T-helper 1 cell treated with Interleukin-12 subunit alpha and Interleukin-12 subunit beta and Interleukin-4 antibody, amounts not matched to agents 30 ng/mL and 1 ng/mL, for 36 hours (primary cell): ENCODE results near the gene MYOM3. TPM values are rescaled to one million over a fixed set of nuclear protein-coding genes. Genes with fewer than 3 reads are reported as not detected.

Experiments
- intact Hi-C: fragments of 100-400 bp; cut with micrococcal nuclease; formaldehyde crosslinking; loops from one replicate; pipeline ENCODE4 v1.15.1; 2024
- total RNA-seq: library from RNA; stranded (reverse); gene quantifications from 2 replicates; pipeline ENCODE4 v1.2.3, GENCODE V29; 2022

MYOM3 gene
- total RNA-seq = not detected in 2 replicates

DNA sequence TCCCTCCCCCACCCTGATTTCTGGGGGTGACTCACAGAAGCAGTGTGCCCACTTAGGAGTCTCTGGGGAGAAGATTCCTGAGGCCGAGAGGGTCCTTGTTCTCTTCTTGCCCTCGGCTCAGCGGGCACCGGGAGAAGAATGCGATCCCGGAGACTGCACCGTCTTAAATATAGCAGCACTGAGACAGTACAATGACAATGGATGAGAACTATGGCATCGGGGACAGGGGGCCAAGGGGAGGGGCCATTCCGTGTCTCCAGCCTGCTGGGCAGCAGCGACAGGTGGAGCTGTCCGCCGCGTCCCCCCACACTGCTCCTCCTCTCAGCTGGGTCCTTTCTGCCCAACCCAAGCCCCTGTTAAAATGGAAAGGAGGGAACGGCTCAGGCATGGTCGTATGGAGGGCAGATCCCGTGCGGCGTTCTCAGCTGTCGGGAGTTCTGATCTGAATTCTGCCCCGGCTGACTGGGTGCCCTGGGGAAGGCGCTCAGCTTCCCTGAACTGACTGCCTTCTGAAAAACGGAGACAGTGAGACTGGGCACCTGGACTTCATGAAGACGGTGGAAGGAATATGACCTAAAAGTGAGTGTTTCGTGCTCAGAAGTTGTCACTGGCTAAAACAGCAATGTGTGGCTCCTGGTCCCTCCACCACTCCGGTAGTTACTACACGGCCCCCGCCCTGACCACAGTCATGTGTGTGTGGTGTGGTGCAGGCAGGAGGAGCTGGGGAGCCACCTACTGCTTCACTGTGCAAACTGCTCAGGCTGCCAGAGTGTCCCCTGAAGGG, at the start of gene MYOM3:
Gene MYOM3 (minus strand): TSS at position 140 of the 784 bp plus-strand sequence. CDS start 3,499 bp downstream, outside the sequence.
- intact Hi-C loops = loop anchor here (1.0 kb wide), 1 partner anchor 42 kb away; no protein-coding TSS in a partner anchor

DNA sequence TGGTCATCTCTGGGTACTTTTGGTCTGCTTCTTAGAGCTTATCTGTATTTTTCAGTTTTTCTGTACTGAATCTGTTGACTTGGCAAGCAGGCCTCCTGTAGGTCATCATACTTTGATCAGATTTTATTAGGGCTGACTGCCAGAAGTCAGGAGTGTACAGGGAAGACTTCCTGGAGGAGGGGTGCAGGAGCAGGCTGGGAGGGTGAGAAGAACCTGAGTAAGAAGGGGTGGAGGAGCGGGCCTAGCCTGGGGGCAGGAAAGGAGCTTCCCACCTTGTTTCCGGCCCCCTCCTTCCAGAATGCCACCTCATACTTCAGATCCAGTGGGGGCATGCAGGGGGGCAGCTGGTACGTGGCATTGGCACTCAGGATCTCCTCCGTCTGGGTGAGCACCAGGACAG, 49.3 kb upstream of the MYOM3 start:
- intact Hi-C loops = no loop called here

DNA sequence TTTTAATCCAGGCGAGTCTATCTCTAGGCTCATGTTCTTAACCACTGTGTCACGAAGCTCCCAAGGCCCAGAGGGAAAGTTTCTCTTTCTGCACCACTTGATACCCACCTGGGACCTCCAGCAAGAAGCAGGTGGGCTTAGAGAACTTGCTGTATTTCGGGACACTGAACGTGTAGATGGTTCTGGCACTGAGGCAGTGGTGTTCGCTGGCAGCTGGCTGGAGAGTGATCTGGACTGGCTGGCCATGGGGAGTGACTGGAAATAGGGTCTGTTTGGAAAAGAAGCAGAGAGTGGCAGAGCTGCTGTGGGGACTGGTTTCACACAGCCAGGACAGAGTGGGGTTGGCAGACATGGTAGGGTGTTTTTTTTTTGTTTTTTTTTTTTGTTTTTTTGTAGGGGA, 47.4 kb upstream of the MYOM3 start:
- intact Hi-C loops = no loop called here

DNA sequence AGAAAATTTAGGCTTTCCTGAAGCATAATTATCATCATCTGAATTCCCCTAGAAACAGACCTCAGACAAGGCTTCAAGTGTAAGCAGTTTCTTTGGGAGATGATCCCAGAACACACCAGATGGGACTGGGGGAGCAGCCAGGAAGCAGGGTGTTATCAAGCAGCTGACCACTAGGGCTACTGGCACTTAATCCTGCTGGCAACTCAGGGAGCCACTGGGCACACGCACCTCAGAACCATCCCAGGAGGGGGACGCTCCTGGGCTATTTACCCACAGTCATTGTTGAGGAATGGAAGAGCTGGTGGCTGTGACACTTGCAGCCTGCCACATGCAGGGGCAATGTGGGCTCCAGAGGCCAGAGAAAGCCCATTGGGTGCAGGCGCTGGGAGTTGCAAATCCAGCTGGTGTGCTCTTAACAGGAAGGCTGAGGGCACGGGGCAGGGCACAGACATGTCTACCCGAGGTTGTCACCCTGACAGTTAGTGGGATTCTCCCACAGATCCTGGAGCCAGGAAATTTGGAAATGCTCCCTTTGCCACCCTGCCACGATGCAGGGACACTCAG, 46.1 kb upstream of the MYOM3 start:
- intact Hi-C loops = no loop called here

DNA sequence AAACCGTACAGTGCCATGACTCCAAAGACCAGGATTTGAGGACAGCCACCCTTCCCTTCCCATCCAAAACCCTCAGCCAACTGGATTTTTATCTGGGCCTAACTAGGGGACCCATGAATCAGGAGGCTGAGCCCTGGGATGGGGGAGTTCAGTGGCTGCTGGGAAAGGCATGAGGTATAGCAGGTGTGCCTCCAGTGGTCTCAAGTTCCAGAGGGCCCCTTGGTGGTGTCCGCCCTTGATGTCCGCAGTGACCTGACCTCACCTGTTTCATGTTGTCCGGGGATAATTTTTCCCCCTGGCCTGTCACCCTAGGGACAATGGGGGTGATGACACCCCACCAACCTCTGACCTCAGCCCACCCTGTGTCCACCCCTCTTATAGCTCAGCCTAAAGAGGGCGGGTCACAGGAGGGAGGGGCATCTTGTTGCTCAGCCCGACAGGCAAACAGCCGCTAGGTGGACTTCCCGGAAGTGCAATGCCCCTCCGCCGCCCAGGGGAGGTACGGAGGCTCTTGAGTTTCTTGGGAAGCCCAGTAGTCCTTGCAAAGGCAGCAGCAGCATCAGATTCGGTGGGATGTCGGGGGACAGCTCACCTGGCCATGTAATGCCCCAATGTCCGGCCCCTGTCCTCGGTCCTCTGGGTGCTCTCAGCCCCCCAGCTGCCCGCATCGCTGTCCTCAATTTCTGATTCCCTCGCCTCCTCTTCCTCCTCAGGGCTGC, 44.8 kb upstream of the MYOM3 start:
- intact Hi-C loops = no loop called here

DNA sequence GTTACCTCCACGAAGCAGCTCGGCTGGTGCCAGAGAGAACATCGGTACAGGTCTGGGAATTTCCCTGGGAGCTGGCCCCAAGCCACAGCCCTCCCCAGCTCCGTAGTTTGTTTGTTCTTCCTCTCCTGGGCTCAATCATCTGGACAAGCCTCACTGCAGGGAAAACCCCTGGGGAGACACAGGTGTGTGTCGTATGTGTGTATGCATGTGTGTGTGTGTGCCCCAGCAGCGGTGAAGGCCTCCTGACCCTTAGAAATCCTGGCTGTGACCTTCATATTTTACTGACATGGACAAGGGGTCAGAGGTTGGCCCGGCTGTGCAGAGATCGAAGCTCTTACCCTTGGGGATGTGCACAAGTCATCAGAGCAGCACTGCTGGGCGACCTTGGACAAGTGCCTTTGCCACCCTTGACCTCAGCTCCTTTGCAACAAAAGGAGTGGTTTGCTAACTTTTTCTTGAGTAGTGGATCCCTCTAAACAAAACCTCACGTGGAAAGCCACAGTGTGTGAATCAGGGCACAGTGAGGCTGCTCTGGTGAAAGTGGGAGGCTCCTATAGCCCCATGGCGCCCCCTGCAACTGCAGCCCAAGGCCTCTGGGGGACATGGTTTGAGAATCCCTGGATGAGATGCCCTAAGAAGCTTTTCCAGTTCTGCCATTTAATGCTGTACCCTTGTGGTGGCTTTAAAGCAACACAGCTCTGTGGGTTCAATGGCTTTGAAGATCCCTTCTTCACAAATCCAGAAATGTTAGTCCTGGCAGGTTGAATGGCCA, 43.3 kb upstream of the MYOM3 start:
- intact Hi-C loops = no loop called here

DNA sequence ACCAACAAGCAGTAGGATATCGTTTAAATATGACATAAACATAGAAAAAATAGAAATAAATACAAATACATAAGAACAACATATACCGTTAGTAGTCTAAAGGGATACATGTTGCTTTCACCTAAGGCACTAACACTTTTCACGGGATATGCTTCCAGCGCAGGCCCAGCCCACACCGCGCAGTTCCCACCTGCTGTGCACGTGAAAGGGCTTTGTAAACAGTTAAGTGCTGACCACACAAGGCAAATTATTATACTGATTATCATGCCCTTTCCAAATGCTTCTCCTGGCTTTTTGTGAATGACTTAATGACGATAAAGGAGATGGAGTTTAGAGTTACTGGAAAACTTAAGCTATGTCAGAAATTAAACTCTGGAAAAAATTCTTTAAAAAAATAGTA, 42.3 kb upstream of the MYOM3 start:
- intact Hi-C loops = no loop called here

DNA sequence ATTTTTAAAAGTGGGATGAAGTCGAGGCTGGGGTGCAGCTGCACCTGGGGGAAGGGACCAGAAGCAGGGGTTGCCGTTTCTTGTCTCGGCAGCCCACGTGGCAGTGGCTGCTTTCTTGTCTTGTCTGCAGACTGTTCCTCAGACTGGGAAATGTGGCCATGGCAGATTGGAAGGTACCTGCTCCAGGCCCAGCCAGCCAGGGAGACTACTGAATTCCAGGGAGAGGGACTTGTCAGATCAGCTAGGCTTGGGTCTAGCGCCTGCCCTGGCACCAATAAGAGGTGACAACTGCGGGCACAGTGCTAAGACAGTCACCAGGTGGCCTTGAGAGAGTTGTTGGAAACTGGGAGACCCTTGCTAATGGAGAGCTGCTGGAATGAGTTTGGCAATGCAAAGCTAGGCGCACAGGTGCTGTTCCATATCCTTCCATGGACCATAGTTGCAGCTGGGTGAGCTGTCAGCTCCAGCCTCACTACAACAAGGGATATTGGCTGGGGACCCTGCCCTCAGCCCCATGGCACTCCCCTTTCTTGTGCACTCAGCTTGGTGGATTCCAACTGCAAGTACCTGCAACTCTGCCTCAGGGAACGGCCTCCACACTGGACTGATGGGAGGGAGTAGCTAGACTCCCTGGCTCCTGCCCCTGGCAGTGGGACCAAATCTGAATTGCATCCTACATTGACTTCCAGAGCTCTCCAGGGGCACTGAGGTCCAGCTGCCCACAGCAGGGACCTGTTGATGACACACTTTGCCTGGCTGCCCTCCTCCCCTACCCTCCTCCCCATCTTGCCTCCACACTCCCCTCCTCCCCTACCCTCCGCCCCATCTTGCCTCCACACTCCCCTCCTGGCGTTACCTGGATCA, 40.9 kb upstream of the MYOM3 start:
- intact Hi-C loops = no loop called here

DNA sequence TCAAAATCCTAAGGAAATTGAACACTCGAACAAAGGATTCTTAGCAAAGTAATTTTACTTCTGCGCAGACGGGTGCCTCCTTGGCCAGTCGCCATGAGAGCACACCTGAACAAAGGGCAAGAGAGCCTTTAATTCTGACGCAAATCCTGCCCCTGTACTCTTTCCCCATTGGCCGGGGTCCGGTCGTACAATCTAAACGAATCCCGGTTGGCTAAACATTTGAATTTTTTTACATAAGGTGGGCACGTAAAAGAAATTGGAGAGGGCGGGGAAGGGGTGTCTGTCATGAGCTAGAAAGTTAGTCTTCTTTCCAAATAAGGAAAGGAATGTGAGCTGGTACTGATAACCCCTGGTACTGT, 39.2 kb upstream of the MYOM3 start:
- intact Hi-C loops = no loop called here

DNA sequence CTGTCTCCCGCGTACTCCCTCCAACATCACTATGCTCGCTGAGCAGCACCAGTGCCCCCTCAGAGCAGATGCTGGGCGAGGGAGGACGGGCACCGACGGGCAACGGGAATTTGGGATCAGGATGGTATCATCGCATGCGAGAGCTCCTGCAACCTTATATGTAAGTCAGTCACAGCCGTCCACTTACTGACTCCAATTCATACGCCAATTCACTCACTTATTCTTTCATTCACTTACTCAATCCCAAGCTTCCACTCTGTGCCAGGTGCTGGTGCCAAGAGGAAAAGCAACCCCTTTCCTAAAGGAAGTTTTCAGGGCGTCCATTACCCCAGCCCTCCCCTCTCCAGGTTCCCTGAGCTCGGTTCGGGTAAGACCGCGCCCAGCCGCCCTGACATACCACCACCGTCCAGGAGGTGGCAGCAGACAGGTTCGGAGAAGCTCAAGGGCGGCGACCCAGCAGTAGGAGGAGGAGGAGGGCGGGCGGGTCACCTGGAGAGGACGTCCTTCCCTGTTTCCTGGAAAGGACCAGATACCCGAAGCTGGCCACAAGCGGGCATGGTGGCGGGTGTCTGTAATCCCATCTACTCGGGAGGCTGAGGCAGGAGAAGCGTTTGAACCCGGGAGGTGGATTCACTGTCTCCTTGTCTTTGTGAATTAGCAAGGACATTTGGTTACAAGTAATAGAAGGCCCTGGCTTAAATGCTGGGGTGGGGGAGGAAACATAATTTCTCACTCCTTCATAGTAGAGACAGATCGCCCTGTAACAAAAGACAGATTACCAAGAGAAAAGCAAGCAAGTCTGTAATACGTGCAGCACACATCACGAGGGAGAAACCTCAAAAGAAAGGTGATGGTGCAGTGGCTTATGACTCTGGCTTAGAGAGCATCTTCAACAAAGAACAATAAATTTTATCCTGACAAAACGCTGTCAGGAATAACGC, 38.6 kb upstream of the MYOM3 start:
- intact Hi-C loops = loop anchor here (1.0 kb wide), 4 partner anchors 49 to 485 kb away; no protein-coding TSS in a partner anchor

DNA sequence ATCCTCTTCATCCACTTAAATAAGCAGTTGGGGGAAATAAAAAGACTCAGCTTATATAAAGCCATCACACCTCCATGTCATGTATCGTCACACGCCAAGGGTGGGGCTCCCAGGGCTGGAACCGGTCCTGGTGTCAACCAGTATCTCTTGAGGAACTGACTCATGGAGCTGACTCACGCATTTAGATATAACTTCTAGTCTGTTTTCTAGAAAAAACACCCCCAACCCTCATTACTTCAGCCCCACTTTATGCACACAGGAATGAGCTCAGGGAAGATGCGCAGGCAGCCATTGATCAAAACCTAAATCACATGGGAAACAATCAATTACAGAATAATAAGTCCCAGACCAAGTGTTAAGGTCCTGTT, 37.9 kb upstream of the MYOM3 start:
- intact Hi-C loops = loop anchor here (1.0 kb wide), 4 partner anchors 49 to 485 kb away; no protein-coding TSS in a partner anchor

DNA sequence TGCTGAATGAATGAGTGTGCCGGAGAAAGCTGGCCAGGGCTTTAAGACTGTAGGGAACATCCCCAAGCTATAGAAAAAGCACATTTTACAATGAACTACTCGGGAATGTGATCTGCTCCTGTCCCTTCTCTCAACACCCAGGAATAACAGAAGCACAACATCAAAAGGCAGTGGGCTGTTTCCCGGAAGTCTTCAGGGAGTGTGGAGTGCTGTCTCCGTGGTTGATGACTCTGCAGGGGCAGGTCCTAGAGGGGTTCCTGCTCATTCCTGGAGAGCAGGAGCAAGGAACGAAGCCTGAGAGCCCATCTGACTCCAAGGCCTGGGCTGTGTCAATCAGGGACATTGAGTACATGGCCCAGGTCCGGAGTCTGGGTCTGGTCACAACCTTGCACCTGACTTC, 35.9 kb upstream of the MYOM3 start:
- intact Hi-C loops = no loop called here

DNA sequence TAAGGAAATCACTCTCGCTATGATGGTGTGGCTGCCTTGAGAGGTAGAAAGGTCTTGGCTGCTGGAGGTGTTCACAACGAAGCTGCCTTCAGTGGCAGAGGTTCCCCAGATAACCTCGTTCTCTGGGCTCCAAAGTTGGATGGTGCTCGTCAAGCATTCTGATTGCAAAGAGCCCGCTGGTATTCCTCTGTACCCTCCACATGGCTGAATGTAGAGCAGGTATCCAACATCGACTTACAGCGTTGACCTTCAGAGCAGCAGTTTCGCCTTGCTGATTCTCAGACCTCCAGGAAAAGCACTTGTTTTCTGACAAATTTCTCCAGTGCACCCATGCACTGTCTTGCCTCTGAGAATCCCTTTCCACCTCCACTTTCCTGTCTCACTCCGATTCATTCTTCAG, 35.3 kb upstream of the MYOM3 start:
- intact Hi-C loops = no loop called here

DNA sequence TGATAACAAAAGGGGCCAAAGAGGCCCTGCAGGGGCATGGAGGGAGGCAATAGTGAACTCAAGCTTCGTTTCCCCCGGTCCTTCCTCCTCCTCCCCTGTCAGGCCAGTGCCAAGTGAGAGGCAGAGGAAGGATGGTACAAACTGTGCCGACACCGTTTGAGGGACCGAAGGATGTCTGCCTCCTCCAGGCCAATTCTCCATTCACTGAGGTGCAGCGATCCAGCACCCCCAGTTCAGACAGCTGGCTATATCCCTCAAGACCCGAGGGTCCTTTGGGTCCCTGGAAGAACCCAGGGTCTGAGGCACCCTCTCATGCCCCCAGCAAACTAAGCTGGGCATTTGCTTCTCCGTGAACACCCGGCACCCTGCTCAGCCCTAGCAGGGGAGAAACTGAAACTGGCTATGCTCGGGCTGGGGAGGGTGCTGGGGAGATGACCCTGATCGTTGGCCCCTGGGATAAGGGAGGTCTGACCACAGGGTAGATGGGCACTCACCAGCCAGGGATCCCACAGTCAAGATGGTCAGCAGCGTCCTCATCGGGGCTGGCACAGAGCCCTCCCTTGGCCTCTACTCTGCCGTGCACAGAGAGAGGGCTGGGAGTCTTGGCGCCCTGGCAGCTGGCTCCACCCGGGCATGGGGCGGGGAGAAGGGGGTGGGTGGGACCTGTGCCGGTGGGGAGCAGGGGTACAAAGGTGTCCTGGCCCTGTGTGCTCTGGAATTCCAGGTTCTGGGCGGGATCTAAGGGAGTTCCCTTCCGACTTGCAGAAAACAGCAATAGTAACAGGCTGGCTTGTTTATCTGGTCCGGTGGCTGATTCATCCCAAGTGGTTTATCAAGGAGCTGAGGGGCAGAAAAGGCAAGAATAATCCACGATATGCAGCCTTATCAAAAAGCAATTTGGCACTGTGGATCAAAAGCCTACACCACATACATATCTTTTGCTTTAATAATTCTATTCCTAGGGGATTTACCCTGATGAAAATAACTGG, 30.9 kb upstream of the MYOM3 start, which contains the start of gene IL22RA1:
Gene IL22RA1 (minus strand): TSS at position 595 of the 989 bp plus-strand sequence. CDS start 58 bp downstream, at position 537.
- intact Hi-C loops = no loop called here

DNA sequence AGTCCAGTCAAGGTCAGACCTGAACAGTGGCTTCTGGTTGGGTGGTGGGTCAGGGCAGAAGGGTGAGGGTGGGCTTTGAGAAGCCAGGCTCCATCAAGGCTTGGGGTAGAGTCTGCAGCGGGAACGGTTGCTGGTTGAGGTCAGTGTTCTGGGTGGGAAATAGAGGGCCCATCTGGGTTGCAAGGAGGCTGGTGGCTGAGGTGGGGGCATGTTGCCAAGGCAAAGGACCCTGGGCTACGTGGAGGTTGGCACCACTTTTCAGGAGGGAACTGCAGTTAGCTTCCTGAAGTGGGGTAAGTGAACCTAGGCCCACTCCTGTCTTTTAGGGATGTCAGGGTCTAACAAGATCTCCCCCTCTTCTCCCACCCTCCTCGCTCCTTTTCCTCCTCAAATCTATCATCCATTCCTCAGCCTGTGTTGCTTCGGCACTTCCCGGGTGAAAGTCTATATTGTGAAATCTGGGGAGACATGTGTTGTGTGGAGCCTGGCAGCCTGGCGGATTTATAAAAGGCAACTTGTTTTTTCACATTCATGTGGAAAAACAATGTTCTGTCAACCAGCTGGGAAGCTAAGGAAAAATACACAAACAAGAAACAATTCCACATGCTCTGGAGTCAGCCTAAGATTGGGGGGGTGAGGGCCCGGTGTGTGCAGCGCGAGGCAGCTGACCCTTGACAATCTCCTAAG, 29.5 kb upstream of the MYOM3 start:
- intact Hi-C loops = no loop called here

DNA sequence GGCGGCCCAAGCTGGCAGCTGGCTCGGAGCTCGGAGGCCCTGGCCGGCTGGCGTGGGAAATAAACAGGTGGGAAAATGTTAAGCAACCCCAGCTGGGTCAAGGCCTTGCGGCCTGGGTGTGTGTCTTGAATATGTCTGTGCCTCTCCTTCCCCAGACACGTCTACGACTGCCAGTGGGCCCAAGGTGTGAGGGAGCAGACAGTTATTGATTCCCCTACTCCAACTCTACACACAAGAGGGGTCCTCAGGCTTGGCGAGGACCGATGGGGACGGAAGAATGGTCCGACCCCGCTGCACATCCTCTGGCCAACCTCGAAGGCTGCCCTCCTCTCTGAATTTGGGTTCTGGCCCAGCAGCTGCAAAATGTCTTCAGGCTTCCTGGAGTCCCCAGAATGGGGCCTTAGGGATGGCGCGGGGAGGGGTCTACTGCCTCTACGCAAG, 28.8 kb upstream of the MYOM3 start:
- intact Hi-C loops = no loop called here

DNA sequence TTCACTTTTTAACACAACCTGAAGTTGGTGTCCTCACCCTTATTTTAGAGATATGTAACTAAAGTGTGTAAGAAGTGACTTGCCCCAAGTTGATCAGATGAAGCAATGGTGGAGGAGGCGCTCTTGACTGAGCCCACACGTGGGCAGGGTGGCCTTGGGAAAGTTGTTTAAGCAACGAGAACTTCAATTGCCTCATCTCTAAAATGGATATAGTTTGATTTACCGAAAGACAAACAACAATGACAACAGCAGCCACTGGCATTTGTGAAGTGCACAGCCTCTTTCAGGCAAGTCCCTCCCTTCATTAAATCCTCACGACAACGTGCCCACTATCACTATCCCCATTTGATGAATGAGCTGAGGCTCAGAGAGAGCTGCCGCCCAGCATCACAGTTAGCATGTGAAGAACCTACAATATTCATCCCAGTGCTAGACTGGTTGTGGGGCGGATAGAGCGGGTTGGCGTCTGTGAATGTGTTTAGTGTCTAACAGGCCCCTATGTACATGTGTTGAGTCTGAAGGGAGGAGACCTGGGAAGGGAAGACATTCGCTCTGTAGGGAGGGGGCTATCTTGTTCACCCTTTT, 28.0 kb upstream of the MYOM3 start:
- intact Hi-C loops = no loop called here
